ENCODE results near the gene CELA2A.

Gene CELA2A

GRCh38 chr1:15451014-15451722 lies 5.4 kb upstream of the CELA2A start:
- TF ChIP-seq CTCF (IDR thresholded peaks at IDR 0.05; ENCODE audit: low read depth, low read length, missing control alignments) = no peak
- Histone ChIP-seq H3K4me3 (ENCODE audit: low read depth, low read length) (no peak overlapping the region), H3K27me3 (replicated peaks) (no peaks in the 10 kb centered on the region), H3K36me3 (replicated peaks) (no peaks in the 10 kb centered on the region), H3K27ac (no peak overlapping the region)
- DNase-seq = no peak
- in situ Hi-C loops (cut with HindIII; ENCODE audit: low pct_ligation_motif_present, low sequenced_read_pairs) = no loop called here

GRCh38 chr1:15452216-15452615 lies 4.3 kb upstream of the CELA2A start:
- in situ Hi-C loops (cut with HindIII; ENCODE audit: low pct_ligation_motif_present, low sequenced_read_pairs) = no loop called here
- Histone ChIP-seq H3K27me3 (replicated peaks) (no peaks in the 10 kb centered on the region), H3K36me3 (replicated peaks) (no peaks in the 10 kb centered on the region), H3K27ac (no peak overlapping the region), H3K4me3 (ENCODE audit: low read depth, low read length) (no peak overlapping the region)
- no peak for DNase-seq
- no peak for TF ChIP-seq CTCF (IDR thresholded peaks at IDR 0.05; ENCODE audit: low read depth, low read length, missing control alignments)

- Histone ChIP-seq H3K27me3 (replicated peaks) (no peaks in the 10 kb centered on the region), H3K27ac (no peak overlapping the region), H3K36me3 (replicated peaks) (no peaks in the 10 kb centered on the region), H3K4me3 (ENCODE audit: low read depth, low read length) (no peak overlapping the region)
- DNase-seq = no peak
- no peak for TF ChIP-seq CTCF (IDR thresholded peaks at IDR 0.05; ENCODE audit: low read depth, low read length, missing control alignments)
- in situ Hi-C loops (cut with HindIII; ENCODE audit: low pct_ligation_motif_present, low sequenced_read_pairs) = no loop called here
Observed at GRCh38 chr1:15452866-15453571, 3.5 kb upstream of the CELA2A start.

- in situ Hi-C loops (cut with HindIII; ENCODE audit: low pct_ligation_motif_present, low sequenced_read_pairs) = no loop called here
- Histone ChIP-seq H3K36me3 (replicated peaks) (no peaks in the 10 kb centered on the region), H3K27me3 (replicated peaks) (no peaks in the 10 kb centered on the region), H3K4me3 (ENCODE audit: low read depth, low read length) (no peak overlapping the region), H3K27ac (peak overlapping the region; percentile 45)
- no peak for TF ChIP-seq CTCF (IDR thresholded peaks at IDR 0.05; ENCODE audit: low read depth, low read length, missing control alignments)
- DNase-seq = no peak
Observed at GRCh38 chr1:15453734-15454133, 2.8 kb upstream of the CELA2A start.

GRCh38 chr1:15454256-15454655 lies 2.3 kb upstream of the CELA2A start:
- peak overlapping the region; percentile 45 for H3K27ac ChIP-seq
- DNase-seq = peak; percentile 47
- H3K27me3 ChIP-seq (replicated peaks) = no peaks in the 10 kb centered on the region
- in situ Hi-C loops (cut with HindIII; ENCODE audit: low pct_ligation_motif_present, low sequenced_read_pairs) = no loop called here
- TF ChIP-seq CTCF (IDR thresholded peaks at IDR 0.05; ENCODE audit: low read depth, low read length, missing control alignments) = no peak
- no peaks in the 10 kb centered on the region for H3K36me3 ChIP-seq (replicated peaks)
- no peak overlapping the region for H3K4me3 ChIP-seq (ENCODE audit: low read depth, low read length)

Data from brain microvascular endothelial cell (primary cell).